SK-N-MC (cell line): ENCODE measurements around the gene NOM1.
"Not testable (repeated sequence)": the region's sequence is repeated elsewhere in the genome, so short reads cannot be mapped to it uniquely, and the experiment has no call there.

ENCODE experiments used
- EZH2 ChIP-seq: fragments of 200-600 bp; sonication (generic); IDR thresholded peaks from one replicate; pipeline ENCODE4 v1.6.1; 2017; ENCODE audit warnings: antibody characterized with exemption
- FOXP2 ChIP-seq: optimal IDR thresholded peaks from 2 replicates; pipeline ENCODE3; 2011; ENCODE audit warnings: mild to moderate bottlenecking, moderate library complexity; ENCODE audit not compliant: insufficient read depth; ENCODE audit errors: extremely low read length, control extremely low read depth
- POLR2AphosphoS5 ChIP-seq: IDR thresholded peaks from 2 replicates; pipeline ENCODE4 v1.6.1; 2012; ENCODE audit warnings: mild to moderate bottlenecking, low read depth, low read length, borderline replicate concordance

GRCh38 chr7:156922304-156922703, 27.2 kb upstream of the NOM1 start:
- TF ChIP-seq EZH2, POLR2AphosphoS5, FOXP2: not testable (repeated sequence)
